ENCODE data around the gene SRPRB.

Gene SRPRB

DNA sequence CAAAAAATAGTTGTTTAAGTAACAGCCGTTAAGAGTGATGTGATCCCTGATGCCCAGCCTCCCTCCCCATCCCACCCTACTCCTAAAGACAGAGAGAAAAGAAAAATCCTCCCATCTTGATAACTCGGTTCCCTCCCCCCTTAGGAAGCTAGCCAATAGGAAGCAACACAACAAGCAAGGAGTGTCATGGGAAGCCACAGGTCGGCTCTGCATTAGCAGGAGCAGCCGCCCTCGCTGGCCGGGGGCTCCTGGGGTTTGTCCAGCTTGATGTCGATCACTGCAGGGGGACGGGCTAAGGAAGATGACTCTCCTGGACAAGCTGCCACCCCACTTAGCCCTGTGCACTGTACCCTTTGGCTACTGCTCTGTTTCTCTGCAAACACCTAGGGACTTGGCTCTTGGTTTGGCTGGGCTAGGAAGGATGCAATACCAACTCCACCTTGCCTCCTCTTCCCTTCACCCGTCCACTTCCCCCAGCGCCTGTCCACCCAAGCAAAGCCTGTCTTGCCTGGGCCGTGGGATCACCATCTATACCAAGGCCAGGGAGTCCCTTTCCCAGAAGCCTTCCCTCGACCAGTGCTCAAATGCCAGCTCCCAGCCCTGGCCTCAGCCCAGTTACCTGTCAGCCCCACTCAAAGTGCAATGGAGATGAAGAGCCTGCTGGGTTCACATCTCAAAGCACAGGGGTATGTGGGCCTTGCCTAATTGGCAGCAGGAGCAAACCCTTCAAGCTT is 23.1 kb downstream of the SRPRB start:
- peak in 1 of 2 donors; percentile 16 for DNase-seq

GRCh38 chr3:133829310-133829707 is 23.7 kb downstream of the SRPRB start:
- DNase-seq, result no peak

DNA sequence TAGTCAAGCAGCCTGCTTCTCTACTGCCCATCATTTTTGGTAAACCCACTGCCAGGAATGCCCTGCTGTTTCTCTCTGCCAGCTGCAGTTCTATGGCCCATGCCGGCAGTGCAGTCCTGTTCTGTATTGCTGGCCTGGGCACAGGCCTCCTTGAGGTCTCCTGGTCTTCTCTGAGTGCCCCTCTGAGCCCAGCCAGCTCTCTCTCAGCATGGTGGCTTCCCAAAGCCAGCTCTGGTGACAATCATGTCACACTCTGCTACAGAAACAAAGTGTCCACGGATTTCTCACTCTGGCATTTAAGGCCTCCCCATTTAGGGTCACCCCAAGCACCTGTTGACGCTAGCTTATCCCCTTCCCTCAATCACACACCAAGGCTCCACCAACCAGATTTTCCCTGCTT is 24.5 kb downstream of the SRPRB start:
- DNase-seq, result no peak

DNA sequence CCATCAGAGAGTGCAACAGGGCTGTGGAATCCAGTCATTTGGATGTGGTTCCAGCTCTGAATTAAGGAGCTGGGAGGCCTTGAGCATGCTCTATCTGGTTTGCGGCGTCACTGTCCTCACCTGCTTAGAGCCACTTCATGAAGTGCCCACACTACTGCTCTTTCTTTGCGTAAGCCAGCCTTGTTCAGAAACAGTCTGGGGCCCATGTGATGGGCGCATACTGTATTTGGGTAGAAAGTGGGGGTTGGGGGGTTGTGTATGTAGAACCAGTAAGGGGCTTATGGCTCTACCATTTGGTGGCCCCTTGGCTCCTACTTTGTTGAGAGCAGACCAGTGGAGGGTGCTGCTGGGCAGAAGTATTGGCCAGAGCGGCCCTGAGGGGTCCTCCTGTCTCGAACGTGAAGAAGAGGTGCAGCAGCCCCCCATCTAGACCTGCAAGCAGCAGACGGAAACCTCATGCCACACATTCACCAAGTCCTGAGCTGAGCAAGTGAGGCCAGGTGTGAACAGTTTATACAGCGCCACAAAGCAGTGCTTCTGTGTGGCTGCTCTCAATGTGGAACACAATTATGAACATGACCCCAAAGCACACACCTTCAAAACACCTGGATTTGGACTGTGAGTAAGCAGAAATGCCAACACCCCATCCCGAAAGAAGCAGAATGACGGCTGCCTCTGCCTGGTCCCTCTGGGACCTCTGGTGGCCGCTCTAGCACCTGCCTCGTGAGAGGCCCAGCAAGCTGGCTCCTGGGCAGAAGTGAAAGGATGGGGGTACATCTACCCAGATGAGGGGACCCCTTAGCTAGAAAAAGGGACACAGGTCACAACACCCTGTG is 26.6 kb downstream of the SRPRB start:
- DNase-seq, result no peak

GRCh38 chr3:133832802-133833144 is 27.2 kb downstream of the SRPRB start:
- peak in 1 of 2 donors; percentile 8 for DNase-seq

GRCh38 chr3:133833267-133833666 is 27.7 kb downstream of the SRPRB start:
- DNase-seq, result no peak

DNA sequence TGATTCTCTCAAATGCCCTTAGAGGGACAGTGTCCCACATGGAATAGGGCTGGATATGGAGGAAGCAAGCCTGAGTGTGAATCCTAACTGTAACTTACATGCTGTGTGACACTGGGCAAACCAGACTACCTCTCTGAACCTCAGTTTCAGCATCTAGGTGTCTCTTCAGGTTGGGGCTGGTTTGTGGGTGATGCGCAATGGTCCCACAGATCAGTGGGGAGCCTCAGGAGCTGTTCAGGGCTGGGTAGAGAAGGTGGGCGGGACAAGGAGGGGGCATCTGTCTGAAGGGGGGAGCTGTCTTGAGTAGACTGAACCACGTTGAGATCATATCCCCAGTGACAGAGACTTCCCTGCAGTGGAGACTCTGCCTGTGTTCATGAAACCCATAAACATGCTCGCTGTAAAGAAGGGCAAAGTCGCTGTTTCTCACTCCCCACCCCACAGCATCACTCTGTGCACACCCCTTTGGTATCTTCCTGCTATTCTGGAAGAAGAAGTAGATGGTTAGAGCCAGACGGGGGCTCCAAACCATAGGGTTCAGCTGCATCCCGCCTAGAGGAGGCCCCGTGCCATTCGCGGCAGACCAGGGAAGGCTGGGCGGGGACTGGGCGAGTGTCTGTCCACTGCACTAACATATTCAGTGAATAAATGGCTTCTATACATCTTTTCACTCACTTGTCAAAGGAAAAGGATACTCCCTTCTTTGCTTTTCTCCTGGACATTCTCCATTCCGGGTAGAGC is 28.4 kb downstream of the SRPRB start:
- DNase-seq, result no peak

DNA sequence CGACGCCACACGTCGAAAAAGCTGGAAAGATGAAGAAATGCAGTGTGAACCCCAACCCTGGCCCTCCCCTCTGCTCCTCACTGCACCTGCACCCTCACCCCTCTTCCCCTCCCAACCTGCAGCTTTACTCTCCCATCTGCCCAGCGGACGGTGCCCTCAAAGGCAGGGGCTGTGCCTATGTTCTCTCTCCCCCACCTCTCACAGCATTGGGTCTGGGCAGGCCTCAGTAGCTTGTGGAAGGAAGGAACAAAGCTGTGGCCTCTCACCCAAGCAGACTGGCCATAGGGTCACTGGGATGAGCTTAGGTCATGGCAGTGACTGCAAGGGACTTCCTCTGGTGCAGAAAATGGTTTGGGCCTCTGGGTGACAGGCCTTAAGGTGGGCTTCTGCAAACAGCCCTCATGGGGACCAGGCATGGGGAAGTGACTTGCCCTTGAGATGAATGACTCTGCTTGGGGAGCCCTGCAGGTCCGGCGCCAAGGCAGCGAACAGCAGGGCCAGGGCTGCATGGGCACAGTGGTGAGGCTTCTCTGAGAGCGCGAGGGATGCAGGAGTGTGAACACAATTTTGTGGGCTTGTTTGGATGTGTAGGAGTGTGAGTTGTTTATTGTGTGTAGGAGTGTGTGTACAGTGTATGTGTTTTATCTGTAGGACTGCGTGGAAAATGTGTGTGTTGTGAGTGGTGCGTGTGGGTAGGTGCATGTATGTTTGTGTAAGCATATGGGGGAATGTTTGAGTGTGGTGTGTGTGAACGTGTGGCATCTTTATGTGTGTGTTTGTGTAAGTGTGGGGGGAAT is 29.2 kb downstream of the SRPRB start:
- DNase-seq, result no peak

GRCh38 chr3:133835418-133835743 is 29.8 kb downstream of the SRPRB start:
- no peak for DNase-seq

GRCh38 chr3:133835961-133836360 is 30.3 kb downstream of the SRPRB start:
- DNase-seq, result no peak

GRCh38 chr3:133836497-133837158 is 31.0 kb downstream of the SRPRB start:
- no peak for DNase-seq

DNA sequence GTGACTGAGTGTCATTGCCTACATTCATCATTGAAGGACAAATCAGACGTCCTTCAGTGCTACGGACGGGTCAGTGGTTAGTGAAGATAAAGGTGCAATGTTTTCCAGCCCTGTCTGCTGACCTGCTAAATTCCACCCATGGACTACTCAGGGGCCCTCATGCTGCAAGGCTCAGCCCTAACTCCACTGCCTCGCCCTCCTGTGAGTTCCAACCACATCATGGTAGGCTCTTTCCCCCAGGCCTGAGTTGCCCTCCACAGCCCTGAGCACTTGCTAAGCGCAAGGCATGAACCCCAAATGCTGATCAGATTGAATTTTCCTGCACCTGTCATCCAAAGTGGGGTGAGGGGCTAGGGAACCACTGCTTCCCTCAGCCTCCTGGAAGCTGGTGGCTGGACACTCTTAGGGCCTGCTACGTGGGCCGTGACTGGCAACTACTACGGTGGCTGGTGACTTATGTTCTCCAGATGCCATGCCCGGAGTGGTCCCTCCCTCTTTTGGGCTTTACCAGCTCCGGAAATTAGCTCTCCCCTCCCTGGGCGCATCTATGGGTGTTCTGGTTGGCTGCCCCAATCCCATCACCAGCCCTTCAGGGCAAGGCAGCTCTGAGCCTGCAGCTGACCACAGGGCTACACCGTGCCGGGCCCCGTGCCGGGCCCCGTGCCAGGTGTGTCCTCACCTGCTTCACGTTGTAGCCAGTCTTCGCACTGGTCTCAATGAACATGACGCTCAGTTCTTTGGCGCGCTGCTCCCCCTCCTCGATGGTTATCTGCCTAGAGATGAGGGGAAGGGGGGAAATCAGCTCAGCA is 32.1 kb downstream of the SRPRB start:
- DNase-seq, result no peak

- no peak for DNase-seq
Measured at GRCh38 chr3:133838296-133838789, 32.7 kb downstream of the SRPRB start.

- no peak for DNase-seq
Measured at GRCh38 chr3:133838916-133839800, 33.5 kb downstream of the SRPRB start.

DNA sequence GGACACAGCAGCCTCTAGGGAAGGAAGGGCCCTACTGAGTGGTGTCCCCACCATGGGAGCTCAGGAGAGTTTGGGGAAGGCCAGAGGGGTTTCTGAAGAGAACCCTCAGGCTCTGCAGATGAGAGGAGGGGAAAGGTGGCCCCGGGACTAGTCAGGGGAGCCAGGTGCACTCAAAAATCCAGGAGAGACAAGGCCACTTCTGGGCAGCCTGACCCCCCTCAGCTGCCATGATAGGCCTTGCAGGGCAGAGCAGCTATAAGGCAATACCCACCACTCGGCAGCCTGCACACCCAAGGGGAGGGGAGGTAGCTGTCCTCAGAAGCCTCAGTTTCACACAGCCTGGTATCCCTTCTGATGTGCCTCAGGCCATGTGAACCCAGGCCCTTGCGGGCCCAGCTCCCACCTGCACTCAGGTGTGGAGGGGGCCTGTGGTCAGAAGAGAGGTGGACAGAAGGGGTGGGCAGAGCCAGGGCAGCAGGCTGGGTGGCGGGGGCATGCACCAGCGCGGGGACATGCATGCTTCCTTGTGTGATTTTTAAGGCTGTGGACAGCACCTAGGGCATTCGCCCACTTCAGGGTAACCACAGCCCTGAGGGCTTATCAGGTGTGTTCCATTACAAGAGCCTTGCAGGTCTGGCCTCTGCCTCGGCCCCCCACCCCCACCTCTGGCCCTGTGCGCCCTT is 34.6 kb downstream of the SRPRB start:
- no peak for DNase-seq

DNA sequence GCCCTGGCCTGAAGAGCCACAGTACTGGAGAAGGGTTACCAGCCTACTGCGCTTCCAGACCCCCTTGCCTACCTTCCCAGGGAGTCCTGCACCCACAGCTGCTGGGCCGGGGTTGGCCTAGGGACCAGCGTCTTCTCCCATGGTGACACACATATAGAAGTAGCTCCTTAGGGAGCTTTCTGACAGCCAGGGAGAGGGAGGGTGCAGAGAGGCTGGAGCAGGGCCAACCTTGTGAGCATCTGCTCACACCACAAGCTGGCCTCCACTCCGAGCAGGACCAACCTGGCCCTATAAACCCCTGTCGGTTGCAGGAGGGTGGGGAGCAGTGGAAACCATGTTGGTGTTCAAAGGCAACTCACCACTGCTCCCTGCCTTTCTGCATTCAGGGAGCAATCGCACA is 35.2 kb downstream of the SRPRB start:
- DNase-seq, result no peak

- DNase-seq, result no peak
Measured at GRCh38 chr3:133841196-133841595, 35.6 kb downstream of the SRPRB start.

- DNase-seq, result no peak
Measured at GRCh38 chr3:133842158-133842557, 36.5 kb downstream of the SRPRB start.

DNA sequence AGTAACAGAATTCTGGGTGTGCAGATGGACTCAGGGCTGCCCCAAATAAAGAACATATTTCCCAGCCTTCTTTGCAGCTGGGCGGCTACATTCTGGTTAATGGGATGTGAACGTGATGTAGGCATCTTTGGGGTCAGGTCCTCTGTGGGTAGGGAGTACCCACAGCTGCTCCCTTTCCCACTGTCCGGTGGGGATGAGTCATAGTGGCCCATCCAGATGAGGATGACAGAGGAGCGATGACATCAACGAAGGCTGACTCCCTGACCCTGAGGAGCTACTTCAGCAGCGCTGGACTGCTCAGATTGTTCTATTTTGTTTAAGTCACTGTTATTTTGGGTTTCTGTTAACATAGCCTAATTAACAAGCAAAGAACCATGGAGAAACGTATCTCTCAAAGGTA is 38.0 kb downstream of the SRPRB start:
- no peak for DNase-seq

DNA sequence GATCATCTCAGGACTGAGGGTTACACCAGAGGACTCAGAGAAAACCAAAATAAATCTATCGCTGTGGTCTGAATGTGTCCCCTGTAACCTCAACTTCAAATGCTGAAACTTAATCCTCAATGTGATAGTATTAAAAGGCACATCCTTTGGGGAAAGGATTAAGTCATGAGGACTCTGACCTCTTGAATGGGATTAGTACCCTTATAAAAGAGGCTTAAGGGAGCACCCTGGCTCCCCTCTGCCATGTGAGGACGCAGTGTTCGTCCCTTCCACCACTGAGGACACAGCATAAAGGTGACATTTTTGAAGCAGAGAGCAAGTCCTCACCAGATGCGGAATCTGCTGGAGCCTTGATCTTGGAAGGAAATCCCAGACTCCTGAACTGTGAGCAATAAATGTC is 39.5 kb downstream of the SRPRB start:
- DNase-seq, result no peak
